Measurements from ENCODE around the gene PDSS2.

PDSS2 gene

DNA sequence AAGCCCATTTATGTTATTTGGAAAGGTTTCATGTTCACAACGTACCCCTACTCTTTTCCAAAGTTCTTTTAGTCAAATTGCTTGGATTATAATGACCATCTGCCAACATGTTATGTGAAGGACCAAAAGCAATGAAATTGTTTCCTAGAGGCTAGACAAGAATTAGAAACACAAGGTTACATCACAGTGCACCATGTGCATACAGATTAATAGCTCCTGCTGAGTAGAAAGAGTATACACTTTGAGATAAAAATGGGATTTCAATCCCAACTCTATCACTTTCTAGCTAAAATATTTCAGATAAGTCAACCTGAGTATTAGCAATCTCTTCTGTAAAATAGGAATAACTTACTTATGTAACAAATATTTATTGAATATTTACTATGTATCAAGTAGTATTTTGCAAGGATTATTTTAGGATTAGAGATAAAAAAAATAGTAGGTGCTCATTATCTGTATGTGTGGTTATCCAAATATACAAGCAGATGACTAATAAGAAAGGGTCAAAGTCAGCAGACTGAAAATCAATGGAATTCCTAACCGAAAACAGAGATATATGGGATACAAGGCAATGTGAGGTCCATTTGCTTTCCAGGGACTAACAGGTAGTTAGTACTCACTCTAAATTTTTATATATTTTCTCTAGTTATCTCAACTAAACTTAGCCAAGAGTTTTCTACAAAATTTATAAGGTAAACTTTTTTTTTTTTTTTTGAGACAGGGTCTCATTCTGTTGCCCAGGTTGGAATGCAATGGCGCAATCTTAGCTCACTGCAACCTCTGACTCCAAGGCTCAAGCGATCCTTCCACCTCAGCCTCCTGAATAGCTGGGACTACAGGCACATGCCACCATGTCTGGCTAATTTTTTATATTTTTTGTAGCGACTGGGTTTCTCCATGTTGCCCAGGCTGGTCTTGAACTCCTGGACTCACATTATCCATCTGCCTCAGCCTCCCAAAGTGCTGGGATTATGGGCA, 127.7 kb downstream of the PDSS2 start:
- H3K27me3 ChIP-seq (ENCODE audit: low read length) = no peaks in the 10 kb centered on the region
- H4K20me1 ChIP-seq (ENCODE audit: low read depth, low read length) = no peaks in the 10 kb centered on the region
- H3K9ac ChIP-seq (ENCODE audit: low read length) = no peak overlapping the region
- TF ChIP-seq EZH2phosphoT487 (conservative IDR thresholded peaks at IDR 0.05; ENCODE audit: low read length) = no peak
- TF ChIP-seq, protein P1, sequence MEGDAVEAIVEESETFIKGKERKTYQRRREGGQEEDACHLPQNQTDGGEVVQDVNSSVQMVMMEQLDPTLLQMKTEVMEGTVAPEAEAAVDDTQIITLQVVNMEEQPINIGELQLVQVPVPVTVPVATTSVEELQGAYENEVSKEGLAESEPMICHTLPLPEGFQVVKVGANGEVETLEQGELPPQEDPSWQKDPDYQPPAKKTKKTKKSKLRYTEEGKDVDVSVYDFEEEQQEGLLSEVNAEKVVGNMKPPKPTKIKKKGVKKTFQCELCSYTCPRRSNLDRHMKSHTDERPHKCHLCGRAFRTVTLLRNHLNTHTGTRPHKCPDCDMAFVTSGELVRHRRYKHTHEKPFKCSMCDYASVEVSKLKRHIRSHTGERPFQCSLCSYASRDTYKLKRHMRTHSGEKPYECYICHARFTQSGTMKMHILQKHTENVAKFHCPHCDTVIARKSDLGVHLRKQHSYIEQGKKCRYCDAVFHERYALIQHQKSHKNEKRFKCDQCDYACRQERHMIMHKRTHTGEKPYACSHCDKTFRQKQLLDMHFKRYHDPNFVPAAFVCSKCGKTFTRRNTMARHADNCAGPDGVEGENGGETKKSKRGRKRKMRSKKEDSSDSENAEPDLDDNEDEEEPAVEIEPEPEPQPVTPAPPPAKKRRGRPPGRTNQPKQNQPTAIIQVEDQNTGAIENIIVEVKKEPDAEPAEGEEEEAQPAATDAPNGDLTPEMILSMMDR (IDR thresholded peaks at IDR 0.05; ENCODE audit: insufficient read depth, low read length, poor library complexity, severe bottlenecking) = no peak
- no peak overlapping the region for H3K4me2 ChIP-seq (ENCODE audit: low read depth, low read length, poor library complexity, severe bottlenecking)
- H3K27ac ChIP-seq (ENCODE audit: low read depth, low read length) = no peak overlapping the region
- H3K9me2 ChIP-seq (replicated peaks; ENCODE audit: insufficient read depth, low read length) = no peaks in the 10 kb centered on the region
- H3K36me3 ChIP-seq (ENCODE audit: low read length) = no peaks in the 10 kb centered on the region; the same call in 1 of the 2 replicates
- H3K4me3 ChIP-seq (ENCODE audit: insufficient read depth, low read length, poor library complexity, severe bottlenecking) = no peak overlapping the region
- H3K9me3 ChIP-seq (ENCODE audit: insufficient read depth, low read length) = no peaks in the 10 kb centered on the region
- H2AFZ ChIP-seq (ENCODE audit: low read depth, low read length, severe bottlenecking) = no peak overlapping the region
- H3F3A ChIP-seq (ENCODE audit: insufficient read depth) = peaks cover 5% of the 10 kb centered on the region; the same call in 1 of the 2 replicates
- no peaks in the 10 kb centered on the region for H3K79me2 ChIP-seq (ENCODE audit: insufficient read depth, low read length)

DNA sequence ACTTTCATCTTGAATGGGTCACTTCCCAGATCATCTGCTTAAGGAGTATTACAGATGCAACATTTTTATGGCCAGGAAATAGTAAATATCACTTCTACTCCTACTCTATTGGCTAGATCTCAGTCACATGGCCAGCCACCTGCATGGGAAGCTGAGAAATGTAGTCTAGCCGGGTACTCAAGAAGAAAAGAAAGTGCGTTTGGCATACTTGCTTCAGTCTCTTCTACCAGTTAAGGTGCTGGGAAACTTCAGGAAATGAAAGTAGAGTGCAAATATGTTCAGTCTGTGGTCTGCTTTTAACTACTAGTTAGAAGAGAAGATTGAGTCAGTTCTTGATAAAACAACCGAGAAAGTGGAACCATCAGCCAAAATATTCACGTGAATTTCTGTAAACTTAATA, 129.2 kb downstream of the PDSS2 start:
- peak overlapping the region; percentile 52 for H3K4me2 ChIP-seq (ENCODE audit: low read depth, low read length, poor library complexity, severe bottlenecking)
- peak overlapping the region; percentile 51 for H3K27ac ChIP-seq (ENCODE audit: low read depth, low read length)
- H3K9me2 ChIP-seq (replicated peaks; ENCODE audit: insufficient read depth, low read length) = no peaks in the 10 kb centered on the region
- peak overlapping the region; percentile 55 for H2AFZ ChIP-seq (ENCODE audit: low read depth, low read length, severe bottlenecking)
- TF ChIP-seq EZH2phosphoT487 (conservative IDR thresholded peaks at IDR 0.05; ENCODE audit: low read length) = no peak
- TF ChIP-seq, protein P1 (IDR thresholded peaks at IDR 0.05; ENCODE audit: insufficient read depth, low read length, poor library complexity, severe bottlenecking) = no peak
- H3F3A ChIP-seq (ENCODE audit: insufficient read depth) = peaks cover 5% of the 10 kb centered on the region; the same call in 1 of the 2 replicates
- H3K9ac ChIP-seq (ENCODE audit: low read length) = no peak overlapping the region
- no peak overlapping the region for H3K4me3 ChIP-seq (ENCODE audit: insufficient read depth, low read length, poor library complexity, severe bottlenecking)
- no peaks in the 10 kb centered on the region for H3K27me3 ChIP-seq (ENCODE audit: low read length)
- H3K79me2 ChIP-seq (ENCODE audit: insufficient read depth, low read length) = no peaks in the 10 kb centered on the region
- H3K36me3 ChIP-seq (ENCODE audit: low read length) = no peaks in the 10 kb centered on the region; the same call in 1 of the 2 replicates
- H4K20me1 ChIP-seq (ENCODE audit: low read depth, low read length) = no peaks in the 10 kb centered on the region
- no peaks in the 10 kb centered on the region for H3K9me3 ChIP-seq (ENCODE audit: insufficient read depth, low read length)

DNA sequence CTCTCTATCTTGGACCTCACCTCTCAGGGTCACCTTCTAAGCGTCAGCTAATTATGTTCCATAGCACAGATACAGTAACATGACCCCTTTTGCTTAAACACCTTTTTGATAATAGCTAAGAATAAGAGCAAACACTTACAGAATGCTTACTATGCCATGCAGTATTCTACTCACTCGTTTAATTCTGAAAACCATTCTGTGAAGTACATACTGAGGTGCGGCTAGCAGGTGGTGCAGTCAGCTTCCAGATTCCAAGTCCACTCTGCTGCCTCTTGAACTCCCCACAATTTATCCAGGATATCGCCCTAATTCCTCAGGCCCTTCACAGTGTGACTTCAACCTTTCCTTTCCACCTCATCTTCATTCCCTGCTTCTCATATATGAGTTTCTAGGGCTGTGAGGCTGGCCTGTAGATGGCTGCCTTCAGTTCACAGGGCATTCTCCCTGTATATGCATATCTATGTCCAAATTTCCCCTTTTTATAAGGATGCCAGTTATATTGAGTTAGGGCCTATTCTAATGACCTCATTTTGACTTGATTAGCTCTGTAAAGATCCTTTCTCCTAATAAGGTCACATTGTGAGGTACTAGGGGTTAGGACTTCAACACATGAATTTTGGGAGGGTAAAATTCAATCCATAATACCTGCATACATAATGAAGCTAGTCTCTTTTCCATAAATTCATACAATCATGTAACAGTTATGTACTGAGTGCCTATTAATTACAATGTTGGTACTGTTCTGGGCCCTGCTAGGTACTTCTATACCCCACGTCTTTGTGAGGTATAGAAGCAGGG, 130.1 kb downstream of the PDSS2 start:
- Histone ChIP-seq H3K27ac (ENCODE audit: low read depth, low read length) (no peak overlapping the region), H3K79me2 (ENCODE audit: insufficient read depth, low read length) (no peaks in the 10 kb centered on the region), H3K9ac (ENCODE audit: low read length) (no peak overlapping the region), H3K4me2 (ENCODE audit: low read depth, low read length, poor library complexity, severe bottlenecking) (no peak overlapping the region), H3K36me3 (ENCODE audit: low read length) (no peaks in the 10 kb centered on the region; the same call in 1 of the 2 replicates), H3K9me2 (replicated peaks; ENCODE audit: insufficient read depth, low read length) (no peaks in the 10 kb centered on the region), H2AFZ (ENCODE audit: low read depth, low read length, severe bottlenecking) (no peak overlapping the region), H3K27me3 (ENCODE audit: low read length) (no peaks in the 10 kb centered on the region), H3F3A (ENCODE audit: insufficient read depth) (peaks cover 5% of the 10 kb centered on the region; the same call in 1 of the 2 replicates), H4K20me1 (ENCODE audit: low read depth, low read length) (no peaks in the 10 kb centered on the region), H3K9me3 (ENCODE audit: insufficient read depth, low read length) (no peaks in the 10 kb centered on the region), H3K4me3 (ENCODE audit: insufficient read depth, low read length, poor library complexity, severe bottlenecking) (no peak overlapping the region)
- TF ChIP-seq, protein P1 (IDR thresholded peaks at IDR 0.05; ENCODE audit: insufficient read depth, low read length, poor library complexity, severe bottlenecking) = no peak
- no peak for TF ChIP-seq EZH2phosphoT487 (conservative IDR thresholded peaks at IDR 0.05; ENCODE audit: low read length)

All from SU-DHL-6 (cell line).